ENCODE measurements around the gene GOLPH3L.
"Not testable (repeated sequence)": the region's sequence is repeated elsewhere in the genome, so short reads cannot be mapped to it uniquely, and the experiment has no call there.

The GOLPH3L gene

DNA sequence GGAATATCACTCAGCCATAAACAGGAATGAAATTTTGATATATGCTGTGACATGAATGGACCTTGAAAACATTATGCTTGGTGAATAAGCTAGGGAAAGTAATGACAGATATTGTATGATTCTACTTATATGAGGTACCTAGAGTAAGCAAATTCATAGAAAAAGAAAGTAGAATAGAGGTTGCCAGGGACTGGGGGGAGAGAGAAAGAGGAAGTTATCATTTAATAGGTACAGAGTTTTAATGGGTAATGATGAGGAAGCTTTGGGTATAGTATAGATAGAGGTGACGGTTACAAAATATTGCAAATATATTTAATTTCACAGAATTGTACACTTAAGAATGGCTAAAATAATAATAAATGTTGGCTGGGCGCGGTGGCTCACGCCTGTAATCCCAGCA, 36.4 kb downstream of the GOLPH3L start:
- no peak for DNase-seq (ENCODE audit: low read depth in 2 of 3, low spot score in 1 of 3)

DNA sequence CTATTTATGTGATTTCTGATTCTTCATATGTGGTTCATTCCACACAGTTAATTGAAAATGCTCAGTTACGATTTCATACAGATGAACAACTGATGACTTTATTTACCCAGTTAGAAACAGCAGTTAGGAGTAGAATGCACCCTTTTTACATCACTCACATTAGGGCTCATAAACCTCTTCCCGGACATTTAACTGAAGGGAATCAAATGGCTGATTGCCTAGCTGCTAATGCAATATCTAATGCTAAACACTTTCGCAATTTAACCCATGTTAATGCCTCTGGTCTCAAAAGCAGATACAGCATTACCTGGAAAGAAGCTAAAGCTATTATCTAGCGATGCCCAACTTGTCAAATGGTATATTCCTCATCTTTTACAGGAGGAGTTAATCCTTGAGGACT, 39.9 kb downstream of the GOLPH3L start:
- not testable (repeated sequence) for DNase-seq (ENCODE audit: low read depth in 2 of 3, low spot score in 1 of 3)

DNA sequence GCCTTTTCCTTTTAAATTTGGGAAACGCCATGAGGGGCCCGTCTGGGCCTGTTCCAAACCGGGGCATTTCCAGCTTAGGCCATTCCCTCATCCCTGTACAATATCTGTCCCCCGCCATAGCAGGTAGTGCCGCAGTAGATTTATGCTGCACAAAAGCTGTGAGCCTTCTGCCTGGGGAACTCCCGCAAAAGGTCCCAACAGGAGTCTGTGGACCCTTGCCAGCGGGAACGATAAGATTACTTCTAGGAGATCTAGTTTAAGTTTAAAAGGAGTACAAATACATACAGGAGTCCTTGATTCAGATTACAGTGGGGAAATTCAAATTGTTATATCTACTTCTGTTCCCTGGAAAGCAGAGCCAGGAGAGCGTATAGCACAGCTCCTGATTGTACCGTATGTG, 42.3 kb downstream of the GOLPH3L start:
- not testable (repeated sequence) for DNase-seq (ENCODE audit: low read depth in 2 of 3, low spot score in 1 of 3)

DNA sequence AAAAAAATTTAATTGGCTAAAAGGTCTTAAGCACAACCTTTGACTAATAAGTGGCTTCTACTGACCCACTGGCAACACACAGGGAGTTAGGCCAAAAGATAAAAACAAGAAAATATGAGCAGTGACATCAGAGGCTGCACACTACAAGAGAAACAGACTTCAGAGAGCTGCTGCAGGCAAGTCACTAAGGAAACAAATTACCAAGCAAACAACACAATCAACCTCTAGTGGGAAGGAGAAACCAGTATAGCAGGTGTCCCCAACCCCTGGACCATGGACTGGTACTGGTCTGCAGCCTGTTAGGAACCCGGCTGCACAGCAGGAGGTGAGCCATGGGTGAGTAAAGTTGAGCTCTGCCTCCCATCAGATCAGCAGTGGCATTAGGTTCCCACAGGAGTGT, 46.8 kb downstream of the GOLPH3L start:
- no peak for DNase-seq (ENCODE audit: low read depth in 2 of 3, low spot score in 1 of 3)

DNA sequence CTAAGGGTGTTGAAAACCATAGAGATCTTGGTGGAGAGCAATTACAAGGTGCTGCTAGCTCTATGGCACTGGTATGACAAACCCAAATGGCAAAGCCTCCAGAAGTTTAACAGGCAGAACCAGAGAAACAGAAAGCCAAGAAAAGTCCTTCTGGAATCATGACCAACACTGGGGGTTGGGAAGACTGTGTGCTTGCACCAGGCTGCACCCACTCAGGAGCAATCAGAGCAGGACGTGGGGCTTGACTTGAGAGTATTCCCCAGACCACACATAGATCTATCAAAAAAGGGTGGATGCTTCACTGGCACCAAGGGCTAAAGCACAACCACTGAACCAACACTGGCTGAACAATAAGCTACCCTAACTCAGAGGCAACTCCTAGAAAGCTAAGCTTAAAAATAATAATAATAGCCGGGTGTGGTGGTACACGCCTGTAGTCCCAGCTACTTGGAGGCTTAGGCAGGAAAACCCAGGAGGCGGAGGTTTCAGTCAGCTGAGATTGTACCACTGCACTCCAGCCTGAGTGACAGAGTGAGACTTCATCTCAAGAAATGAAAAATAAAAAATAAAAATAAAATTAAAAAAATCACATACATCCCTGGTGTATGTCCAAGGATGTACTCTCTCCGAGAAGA, 47.4 kb downstream of the GOLPH3L start:
- DNase-seq (ENCODE audit: low read depth in 2 of 3, low spot score in 1 of 3): no peak

DNA sequence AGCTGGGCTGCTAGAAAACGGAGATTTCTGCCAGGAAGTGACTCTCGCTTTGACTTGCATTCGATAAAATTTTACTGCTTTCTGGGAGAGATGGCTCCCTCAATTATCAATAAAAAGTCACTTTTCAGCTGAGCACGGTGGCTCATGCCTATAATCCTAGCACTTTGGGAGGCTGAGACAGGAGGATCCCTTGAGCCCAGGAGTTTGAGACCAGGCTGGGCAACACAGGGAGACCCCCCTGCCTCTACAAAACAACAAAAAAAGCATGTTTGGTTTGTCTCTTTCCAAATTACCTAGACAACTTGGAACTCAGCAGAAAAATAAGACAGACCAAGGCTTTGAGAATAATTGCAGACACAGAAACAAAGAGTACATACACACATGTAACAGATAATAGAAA, 54.7 kb downstream of the GOLPH3L start:
- DNase-seq (ENCODE audit: low read depth in 2 of 3, low spot score in 1 of 3): no peak

DNA sequence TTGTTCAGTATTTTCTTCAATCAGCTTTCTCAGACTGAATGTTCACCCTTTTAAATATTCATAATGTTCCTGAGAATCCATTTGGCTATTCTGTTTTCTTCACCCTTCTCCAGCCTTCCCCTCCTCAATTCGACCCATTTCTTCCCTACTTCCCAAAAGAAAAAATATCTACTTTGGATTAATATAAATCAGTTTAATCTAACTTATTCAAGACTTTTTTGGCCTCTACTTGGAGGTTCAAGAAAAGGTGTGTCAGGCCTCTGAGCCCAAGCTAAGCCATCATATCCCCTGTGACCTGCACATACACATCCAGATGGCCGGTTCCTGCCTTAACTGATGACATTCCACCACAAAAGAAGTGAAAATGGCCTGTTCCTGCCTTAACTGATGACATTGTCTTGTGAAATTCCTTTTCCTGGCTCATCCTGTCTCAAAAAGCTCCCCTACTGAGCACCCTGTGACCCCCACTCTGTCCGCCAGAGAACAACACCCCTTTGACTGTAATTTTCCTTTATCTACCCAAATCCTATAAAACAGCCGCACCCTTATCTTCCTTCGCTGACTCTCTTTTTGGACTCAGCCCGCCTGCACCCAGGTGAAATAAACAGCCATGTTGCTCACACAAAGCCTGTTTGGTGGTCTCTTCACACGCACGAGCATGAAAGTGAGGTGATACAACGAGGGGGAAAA, 55.7 kb downstream of the GOLPH3L start:
- not testable (repeated sequence) for DNase-seq (ENCODE audit: low read depth in 2 of 3, low spot score in 1 of 3)

DNA sequence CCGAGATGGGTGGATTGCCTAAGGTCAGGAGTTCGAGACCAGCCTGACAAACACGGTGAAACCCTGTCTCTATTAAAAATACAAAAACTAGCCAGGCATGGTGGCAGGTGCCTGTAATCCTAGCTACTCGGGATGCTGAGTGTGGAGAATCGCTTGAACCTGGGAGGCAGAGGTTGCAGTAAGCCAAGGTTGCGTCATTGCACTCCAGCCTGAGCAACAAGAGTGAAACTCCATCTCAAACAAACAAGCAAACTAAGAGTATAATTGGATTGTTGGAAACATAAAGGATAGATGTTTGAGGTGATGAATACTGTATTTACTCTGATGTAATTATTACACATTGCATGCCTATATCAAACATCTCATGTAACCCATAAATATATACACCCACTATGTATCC, 58.5 kb downstream of the GOLPH3L start:
- not testable (repeated sequence) for DNase-seq (ENCODE audit: low read depth in 2 of 3, low spot score in 1 of 3)

DNA sequence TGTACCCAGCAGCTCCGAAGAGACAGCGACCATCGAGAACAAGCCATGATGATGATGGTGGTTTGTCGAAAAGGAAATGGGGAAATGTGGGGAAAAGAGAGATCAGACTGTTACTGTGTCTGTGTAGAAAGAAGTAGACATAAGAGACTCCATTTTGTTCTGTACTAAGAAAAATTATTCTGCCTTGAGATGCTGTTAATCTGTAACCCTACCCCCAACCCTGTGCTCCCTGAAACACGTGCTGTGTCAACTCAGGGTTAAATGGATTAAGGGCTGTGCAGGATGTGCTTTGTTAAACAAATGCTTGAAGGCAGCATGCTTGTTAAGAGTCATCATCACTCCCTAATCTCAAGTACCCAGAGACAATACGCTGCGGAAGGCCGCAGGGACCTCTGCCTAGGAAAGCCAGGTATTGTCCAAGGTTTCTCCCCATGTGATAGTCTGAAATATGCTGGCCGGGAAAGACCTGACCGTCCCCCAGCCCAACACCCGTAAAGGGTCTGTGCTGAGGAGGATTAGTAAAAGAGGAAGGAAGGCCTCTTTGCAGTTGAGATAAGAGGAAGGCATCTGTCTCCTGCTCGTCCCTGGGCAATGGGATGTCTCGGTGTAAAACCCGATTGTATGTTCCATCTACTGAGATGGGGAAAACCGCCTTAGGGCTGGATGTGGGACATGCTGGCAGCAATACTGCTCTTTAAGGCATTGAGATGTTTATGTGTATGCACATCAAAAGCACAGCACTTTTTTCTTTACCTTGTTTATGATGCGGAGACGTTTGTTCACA, 61.9 kb downstream of the GOLPH3L start:
- DNase-seq (ENCODE audit: low read depth in 2 of 3, low spot score in 1 of 3): not testable (repeated sequence)

DNA sequence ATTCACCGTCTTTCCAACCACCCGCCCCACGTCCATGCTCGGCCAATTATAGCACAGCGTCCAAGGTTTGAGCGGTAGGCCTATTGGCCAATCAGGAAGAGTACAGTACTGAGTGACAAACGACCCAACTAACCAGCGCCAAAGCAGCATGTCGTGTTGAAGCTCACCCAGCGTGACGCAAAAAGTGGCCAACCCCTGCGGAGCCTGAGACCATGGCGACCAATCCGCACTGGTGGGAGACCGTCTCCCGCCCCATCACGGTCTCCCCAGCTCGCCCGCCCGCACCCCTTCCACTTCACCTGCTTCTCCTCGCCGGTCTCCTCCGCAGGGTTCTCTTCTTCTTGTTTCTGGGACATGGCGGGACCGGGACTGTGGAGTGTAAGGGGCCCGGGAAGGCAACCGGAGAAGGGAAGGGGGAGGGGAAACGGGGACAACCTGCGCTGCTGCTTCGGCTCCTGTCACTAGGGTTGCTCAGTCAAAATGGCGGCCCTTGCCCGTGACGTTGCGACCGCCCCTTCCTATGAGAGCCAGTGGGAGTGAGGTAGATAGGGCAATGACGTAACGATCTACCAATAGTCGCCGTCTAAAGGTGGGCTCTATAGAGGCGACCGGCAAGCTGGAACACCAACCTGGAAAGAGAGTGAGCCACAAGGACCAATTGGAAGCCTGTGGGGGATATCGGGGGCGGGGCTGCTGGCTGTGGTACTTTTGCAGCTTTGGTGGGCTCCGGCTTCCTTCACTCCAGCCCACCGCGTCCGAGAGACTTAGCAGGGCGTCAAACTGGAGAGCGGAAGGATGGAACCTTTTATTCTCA, 67.6 kb downstream of the GOLPH3L start, which contains the start of gene ENSA:
Gene ENSA, minus strand, starts transcription at position 498 of the 814 bp plus-strand sequence. Its CDS starts 142 bp downstream, at position 356.
- DNase-seq (ENCODE audit: low read depth in 2 of 3, low spot score in 1 of 3): peak; percentile 88 to 94 (median 93)

DNA sequence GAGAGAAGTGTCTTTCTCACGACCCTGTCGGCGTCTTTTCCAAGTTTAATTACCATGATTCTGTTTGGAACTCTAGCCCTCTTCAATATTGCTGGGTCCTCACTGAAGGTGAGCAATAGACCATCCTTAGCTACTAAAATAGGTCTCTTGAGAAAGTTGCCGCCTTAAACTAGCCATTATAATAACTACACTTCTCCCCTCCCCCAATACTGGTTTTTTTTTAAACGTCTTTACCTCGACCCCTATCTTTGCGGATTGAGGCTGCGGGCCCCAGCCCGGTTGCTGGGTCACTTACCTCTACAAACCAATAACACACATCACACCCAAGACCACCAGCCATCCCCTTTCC, 68.2 kb downstream of the GOLPH3L start:
- no peak for DNase-seq (ENCODE audit: low read depth in 2 of 3, low spot score in 1 of 3)

DNA sequence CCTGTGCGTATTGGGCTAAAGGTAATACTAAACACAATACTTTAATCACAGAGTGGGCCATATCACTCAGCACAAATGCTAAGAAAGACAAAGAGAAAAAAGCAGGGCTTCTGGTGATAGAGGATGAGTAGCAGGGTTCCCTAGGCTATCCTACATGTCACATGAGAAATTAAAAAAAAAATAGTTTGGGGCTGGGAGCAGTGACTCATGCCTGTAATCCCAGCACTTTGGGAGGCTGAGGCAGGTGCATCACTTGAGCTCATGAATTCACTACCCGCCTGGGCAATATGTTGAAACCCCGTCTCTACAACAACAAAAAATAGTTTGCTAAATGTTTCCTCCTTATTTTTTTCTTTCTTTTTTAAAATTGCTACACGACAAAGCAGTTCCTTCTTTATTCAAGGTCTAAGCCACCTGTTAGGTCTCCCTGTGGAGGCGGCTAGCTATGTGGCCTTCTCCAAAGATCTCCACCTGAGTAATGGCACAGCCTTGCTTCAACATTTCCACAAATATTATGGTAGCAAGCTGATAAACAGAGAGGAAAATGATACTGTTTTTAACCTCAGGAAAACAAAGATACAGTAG, 69.0 kb downstream of the GOLPH3L start:
- no peak for DNase-seq (ENCODE audit: low read depth in 2 of 3, low spot score in 1 of 3)

DNA sequence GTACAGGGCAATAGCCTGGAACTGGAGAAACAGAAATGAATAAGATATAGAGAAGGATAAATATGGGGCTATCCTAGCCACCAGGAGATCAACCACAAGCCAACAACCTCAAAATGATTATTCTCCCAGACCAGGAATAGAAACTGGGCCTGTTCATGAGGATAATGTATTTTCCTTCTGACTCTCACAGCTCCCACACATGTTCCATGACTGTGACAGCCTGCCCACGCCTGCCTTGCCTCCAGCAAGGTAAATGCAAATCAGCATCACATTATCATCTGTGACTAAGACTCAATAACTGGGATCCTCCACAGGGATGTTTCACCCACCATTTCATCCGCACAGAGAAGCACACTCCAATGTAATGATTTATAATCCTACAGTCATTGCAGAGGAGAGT, 70.8 kb downstream of the GOLPH3L start:
- peak in 2 of 3 donors; percentile 25 to 61 for DNase-seq (ENCODE audit: low read depth in 2 of 3, low spot score in 1 of 3)

DNA sequence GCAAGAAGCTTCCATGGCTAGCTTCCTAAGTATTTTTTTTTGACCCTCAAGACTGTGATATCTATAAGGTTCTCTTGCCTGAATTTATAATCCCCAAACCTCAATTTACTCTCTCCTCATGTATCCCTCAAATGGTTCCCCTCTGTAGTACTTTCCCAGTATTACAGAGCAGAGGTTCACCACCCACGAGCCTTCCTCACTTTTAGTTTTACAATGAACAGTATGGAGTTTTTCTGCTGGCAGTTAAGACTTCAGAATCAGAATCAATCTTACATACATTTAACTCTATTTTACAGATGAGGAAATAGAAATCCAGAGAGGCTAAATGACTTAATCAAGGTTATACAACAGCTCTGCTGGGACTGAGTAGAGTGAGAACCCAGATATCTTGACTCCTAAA, 72.4 kb downstream of the GOLPH3L start:
- DNase-seq (ENCODE audit: low read depth in 2 of 3, low spot score in 1 of 3): not testable (repeated sequence)

DNA sequence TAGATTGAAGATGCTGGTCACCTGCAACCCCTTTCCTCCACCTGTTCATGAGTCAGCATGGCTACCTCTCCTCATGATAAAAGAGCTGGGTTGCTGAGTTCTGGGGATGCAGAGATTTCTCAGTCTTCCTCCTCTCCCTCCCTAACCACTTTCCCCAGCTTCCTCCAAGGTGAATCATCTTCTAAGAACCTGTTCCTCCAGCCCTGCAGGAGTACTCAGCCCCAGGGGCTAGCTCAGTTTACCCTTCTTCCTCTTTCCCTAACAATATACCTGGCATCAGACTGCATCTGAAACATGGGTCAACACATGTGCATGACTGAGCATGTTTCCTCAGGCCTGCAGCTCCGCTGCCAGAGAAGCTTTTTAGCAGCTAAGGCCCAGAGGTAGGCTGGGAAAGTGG, 72.8 kb downstream of the GOLPH3L start:
- not testable (repeated sequence) for DNase-seq (ENCODE audit: low read depth in 2 of 3, low spot score in 1 of 3)

DNA sequence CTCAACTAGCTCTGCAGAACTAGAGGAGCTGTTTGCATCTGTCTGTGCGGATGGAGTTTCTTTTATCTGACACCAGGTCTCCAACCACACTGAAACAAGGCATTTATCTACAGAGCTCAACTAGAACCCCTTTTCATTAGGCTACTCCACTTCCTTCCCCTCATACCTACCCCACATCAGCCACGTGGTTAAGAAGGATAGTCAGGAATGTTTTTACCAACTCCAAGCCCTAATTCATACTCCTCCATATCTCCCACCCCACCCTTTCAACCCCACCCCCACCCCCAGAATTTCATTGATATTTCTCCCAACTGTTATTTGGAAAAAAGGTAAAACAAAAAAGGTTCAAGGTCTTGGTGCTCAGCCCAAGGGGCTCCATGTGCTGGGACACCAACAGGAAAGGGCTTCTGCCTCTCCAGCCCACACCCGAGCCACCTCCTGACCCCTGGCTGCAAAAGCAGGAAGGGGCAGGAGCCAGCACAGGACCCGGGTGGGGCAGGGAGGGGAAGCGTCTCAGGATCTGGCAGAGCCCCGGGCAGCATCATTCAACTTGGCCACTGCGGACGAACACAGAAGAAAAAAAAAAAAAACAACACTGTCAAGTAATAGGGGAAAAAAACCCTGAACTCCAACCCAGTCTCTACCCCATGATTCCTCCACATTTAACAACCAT, 74.5 kb downstream of the GOLPH3L start:
- no peak for DNase-seq (ENCODE audit: low read depth in 2 of 3, low spot score in 1 of 3)

DNA sequence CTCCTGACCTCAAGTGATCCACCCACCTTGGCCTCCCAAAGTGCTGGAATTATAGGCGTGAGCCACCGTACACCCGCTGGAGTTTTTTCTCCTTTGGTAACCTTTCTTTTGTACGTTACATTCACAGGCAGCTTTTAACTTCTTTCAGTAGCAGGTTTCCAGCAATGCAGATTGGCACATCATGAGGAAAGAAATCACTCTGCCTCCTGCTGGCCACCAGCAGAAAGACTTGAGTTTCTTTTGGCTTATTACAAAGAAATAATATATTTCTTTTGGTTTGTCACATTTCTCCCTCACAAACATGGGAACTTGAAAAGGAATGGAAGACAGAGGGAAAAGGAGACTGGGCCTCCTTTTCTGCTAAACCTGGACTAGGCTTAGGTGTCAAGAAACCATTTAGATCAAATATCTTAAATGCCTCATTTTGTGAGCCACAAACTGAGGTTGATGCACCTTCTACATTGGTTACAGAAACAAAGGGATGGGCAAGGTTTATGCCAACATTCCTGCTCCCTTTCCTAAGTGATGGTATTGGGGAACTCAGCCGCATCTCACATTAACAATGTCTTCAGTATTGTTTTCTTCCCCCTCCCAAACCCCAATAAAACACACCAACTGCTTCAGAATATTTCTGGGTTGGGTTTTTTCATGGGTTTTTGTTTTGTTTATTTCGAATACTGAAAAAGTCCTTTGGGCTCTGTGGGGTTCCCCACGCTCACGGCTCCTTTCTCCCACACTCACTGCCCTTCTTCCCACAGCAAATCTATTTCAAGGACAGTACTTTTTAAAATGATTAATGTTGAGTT, 75.3 kb downstream of the GOLPH3L start:
- DNase-seq (ENCODE audit: low read depth in 2 of 3, low spot score in 1 of 3): peak in 2 of 3 donors; percentile 25 to 30

DNA sequence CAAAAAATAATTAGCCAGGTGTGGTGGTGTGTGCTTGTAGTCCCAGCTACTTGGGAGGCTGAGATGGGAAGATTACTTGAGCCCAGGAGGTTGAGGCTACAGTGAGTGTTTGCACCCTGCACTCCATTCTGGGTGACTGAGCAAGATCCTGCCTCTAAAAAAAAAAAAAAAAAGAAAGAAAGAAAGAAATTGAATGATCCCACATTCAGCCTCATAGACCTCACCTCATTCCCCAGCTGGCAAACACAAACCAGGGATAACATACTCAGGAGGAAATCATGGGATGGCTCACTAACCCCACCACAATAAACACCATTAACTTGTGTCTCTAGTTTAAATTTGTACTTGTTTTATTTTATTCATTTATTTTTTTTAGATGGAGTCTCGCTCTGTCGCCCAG, 76.0 kb downstream of the GOLPH3L start:
- DNase-seq (ENCODE audit: low read depth in 2 of 3, low spot score in 1 of 3): no peak
